Activated CD8-positive, alpha-beta memory T cell treated with anti-CD3 and anti-CD28 coated beads, Interleukin-2, amount 10 ng/mL, durations not matched to agents 7 days and 5 days (primary cell): ENCODE measurements around the gene LHPP. TPM values are rescaled to one million over a fixed set of nuclear protein-coding genes. Genes with fewer than 3 reads are reported as not detected.

ENCODE experiments used
- ATAC-seq: fragments of 150-1000 bp; cut with Tn5 transposase; one replicate; pipeline ENCODE4 v1.10.0; 2021; ENCODE audit warnings: moderate library complexity
- CTCF ChIA-PET: fragments of 350-600 bp; sonication (Branson Sonifier 250); formaldehyde crosslinking; loops from one replicate; lab custom pipeline; 2021; ENCODE audit warnings: antibody characterized with exemption; lab: Charles Lee
- DNase-seq: peaks from one replicate; pipeline ENCODE4 v3.0.0-alpha.2; 2020
- H3K27ac Mint-ChIP-seq: one replicate; pipeline ENCODE4 v1.8.0; 2021; ENCODE audit warnings: mild to moderate bottlenecking, mixed read lengths
- H3K27me3 Mint-ChIP-seq: one replicate; pipeline ENCODE4 v1.8.0; 2021; ENCODE audit warnings: mixed read lengths
- H3K36me3 Mint-ChIP-seq: one replicate; pipeline ENCODE4 v1.8.0; 2021; ENCODE audit warnings: mild to moderate bottlenecking, mixed read lengths
- H3K4me1 Mint-ChIP-seq: one replicate; pipeline ENCODE4 v1.8.0; 2021; ENCODE audit warnings: mixed read lengths
- H3K4me3 Mint-ChIP-seq: one replicate; pipeline ENCODE4 v1.8.0; 2021; ENCODE audit warnings: mild to moderate bottlenecking, moderate library complexity, mixed read lengths
- H3K9me3 Mint-ChIP-seq: one replicate; pipeline ENCODE4 v1.8.0; 2022; ENCODE audit warnings: low read depth, mixed read lengths
- total RNA-seq, 2 experiments: library from RNA; stranded (reverse); gene quantifications; one replicate each; pipeline ENCODE4 v1.2.3, GENCODE V29; 2021

The LHPP gene
- total RNA-seq, 2 experiments from 2014 or later = 10.6 to 16.7 TPM

DNA sequence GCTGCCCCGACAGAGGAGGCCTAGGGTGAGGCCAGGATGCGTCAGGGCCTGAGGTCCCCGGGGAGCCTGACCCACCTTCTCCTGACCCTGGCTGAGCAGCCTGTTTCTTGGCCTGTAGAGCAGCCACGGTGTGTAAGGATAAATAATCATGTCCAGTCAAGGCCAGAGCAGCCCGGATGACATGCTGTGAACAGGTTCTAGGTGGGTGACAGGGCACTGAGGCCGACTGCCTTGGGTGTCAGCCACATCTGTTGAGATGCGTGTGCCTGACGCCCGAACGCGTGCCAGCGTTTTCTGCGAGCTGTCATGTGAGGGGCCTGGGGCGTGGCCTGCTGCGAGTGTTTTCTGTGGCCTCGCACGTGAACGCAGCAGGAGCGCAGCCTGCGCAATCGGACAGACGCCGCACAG lies 164.2 kb downstream of the LHPP start:
- H3K36me3 Mint-ChIP-seq = peaks cover 3% of the 10 kb centered on the region
- DNase-seq = no peak

DNA sequence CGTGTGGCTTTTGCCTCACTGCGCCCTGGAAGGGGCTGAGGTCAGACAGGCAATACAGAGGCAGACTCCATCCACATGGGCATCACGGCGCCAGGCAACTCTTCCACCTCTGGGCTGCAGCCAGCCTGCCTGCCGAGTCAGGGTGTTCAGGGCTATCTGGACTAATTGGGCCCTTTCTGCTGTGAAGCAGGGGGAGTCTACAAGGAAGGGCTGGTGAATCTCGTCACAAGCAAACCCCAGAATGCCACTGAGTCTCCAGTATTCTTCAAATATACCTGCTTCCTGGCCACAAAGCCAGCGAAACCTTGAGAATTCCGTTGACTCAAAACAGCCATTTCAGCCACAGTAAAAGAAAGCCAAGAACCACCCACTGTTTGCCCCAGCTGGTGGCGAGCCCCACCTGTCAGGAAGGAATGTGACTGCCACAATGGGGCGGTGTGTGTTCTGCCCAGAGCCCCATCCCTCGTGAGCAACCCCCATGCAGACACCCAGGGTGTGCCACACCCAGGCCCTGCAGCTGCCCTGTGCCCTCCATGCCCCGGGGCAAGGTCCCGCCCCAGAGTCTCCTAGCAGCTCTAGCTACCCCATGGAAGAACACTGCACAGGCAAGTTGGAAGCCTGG lies 165.2 kb downstream of the LHPP start:
- ATAC-seq (peak; percentile 67), DNase-seq (peak; percentile 71)
- H3K27ac Mint-ChIP-seq = peak overlapping the region; percentile 72
- H3K4me3 Mint-ChIP-seq = no peak overlapping the region
- H3K4me1 Mint-ChIP-seq = peaks cover 35% of the 10 kb centered on the region
- peaks cover 3% of the 10 kb centered on the region for H3K36me3 Mint-ChIP-seq
- no peaks in the 10 kb centered on the region for H3K27me3 Mint-ChIP-seq
- H3K9me3 Mint-ChIP-seq = no peaks in the 10 kb centered on the region
- CTCF ChIA-PET = interaction anchor here (0.9 to 3.2 kb wide), 9 partner anchors 10 to 115 kb away, joined by 3 to 20 read pairs (median 4); no protein-coding TSS in a partner anchor

More for the DNA sequence above, 164.2 kb downstream of the LHPP start:
- H3K27ac Mint-ChIP-seq = no peak overlapping the region
- no peaks in the 10 kb centered on the region for H3K27me3 Mint-ChIP-seq
- H3K9me3 Mint-ChIP-seq = no peaks in the 10 kb centered on the region
- H3K4me3 Mint-ChIP-seq = no peak overlapping the region
- no peak for ATAC-seq
- CTCF ChIA-PET = interaction anchor here (0.7 to 3.2 kb wide), 4 partner anchors 11 to 116 kb away, joined by 3 to 20 read pairs (median 3); no protein-coding TSS in a partner anchor
- H3K4me1 Mint-ChIP-seq = peaks cover 32% of the 10 kb centered on the region

DNA sequence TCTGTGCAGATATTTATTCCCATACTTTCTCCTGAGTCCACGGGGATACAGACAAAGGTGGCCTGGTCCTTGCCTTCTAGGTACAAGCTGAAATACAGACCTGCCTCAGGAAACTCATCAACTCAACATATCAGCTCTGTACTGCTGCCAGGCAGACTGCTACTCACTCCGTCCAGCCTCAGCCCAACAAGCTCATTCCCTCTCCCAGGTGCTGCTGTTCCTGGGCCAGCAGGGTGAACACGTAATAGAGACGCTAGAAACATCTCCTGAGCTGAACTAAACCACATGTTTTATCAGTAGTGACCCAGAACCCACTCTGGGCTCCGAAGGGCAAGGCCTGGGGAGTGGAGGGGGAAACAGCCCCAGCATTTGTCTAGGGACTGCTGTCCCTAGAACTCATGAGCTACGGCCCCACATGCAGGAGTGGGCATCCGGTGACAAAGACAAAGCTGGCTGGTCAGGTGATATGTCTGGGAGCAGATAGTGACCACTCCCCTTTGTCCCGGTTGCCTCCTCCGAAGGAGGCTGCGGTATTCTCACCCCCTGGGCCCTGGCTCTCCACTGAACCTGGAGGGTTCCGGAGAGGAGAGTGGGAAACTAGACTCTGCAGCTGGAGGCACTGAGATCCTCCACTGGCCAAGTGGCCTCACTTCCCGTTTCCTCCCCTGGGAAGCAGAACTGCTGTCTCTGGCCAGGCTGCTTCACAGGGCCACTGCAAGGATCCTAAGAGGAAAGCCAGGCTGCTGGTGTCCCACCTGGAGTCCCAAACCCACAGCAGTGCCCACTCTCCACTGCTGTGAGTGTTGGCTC lies 166.4 kb downstream of the LHPP start:
- CTCF ChIA-PET = interaction anchor here (0.9 to 3.2 kb wide), 8 partner anchors 9 to 113 kb away, joined by 3 to 20 read pairs (median 4); no protein-coding TSS in a partner anchor

DNA sequence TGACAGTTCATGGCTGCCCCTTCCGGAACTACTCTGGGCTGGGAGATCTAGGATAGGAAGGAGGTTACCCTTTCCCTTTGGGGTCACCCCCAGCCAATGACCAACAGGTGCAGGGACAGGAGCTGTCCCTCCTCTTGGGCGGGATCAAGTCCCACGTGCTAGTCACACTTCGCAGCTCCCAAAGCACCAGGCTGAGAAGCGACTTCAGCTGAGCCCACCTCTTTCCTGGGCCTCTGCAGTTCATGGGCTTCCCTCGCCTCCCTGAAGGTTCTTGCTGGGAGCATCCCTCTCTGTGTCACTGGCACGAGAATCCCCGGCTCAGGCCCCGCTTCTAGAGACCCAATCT lies 167.0 kb downstream of the LHPP start:
- H3K9me3 Mint-ChIP-seq = no peaks in the 10 kb centered on the region
- peaks cover 6% of the 10 kb centered on the region for H3K36me3 Mint-ChIP-seq
- H3K27ac Mint-ChIP-seq = no peak overlapping the region
- H3K27me3 Mint-ChIP-seq = no peaks in the 10 kb centered on the region
- CTCF ChIA-PET = interaction anchor here (1.1 to 3.2 kb wide), 3 partner anchors 18 to 113 kb away, joined by 3 to 20 read pairs (median 10); no protein-coding TSS in a partner anchor
- ATAC-seq (no peak), DNase-seq (no peak)
- peaks cover 43% of the 10 kb centered on the region for H3K4me1 Mint-ChIP-seq
- no peak overlapping the region for H3K4me3 Mint-ChIP-seq

More for the DNA sequence above, 166.4 kb downstream of the LHPP start:
- H3K36me3 Mint-ChIP-seq = peaks cover 3% of the 10 kb centered on the region
- H3K9me3 Mint-ChIP-seq = no peaks in the 10 kb centered on the region
- no peaks in the 10 kb centered on the region for H3K27me3 Mint-ChIP-seq
- DNase-seq (no peak), ATAC-seq (no peak)
- H3K27ac Mint-ChIP-seq = peak overlapping the region; percentile 26
- H3K4me3 Mint-ChIP-seq = no peak overlapping the region
- peaks cover 40% of the 10 kb centered on the region for H3K4me1 Mint-ChIP-seq

DNA sequence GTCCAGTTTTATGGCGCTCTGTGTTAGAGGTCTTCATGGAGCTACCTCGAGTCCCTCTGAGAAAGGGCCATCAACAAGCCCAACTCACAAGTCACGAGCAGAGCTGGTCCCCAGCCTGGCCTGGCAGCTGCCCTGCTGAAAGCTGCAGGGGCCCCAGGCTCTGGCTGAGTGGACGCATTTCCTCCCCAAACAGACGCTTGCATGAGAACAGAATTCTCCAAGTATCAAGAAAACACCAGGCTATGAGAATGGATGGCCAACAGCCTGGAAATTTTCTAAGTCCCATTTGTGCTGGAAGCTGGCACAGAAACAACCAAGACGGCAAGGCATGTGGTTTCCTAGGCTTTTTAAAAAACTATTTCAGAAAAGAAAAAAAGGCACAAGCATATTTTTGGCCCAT lies 167.8 kb downstream of the LHPP start:
- H3K4me3 Mint-ChIP-seq = no peak overlapping the region
- H3K36me3 Mint-ChIP-seq = peaks cover 13% of the 10 kb centered on the region
- no peak overlapping the region for H3K27ac Mint-ChIP-seq
- CTCF ChIA-PET = interaction anchor here (1.1 kb wide), 1 partner anchor 22 kb away, joined by 3 read pairs; no protein-coding TSS in a partner anchor
- DNase-seq (no peak), ATAC-seq (no peak)
- H3K9me3 Mint-ChIP-seq = no peaks in the 10 kb centered on the region
- H3K27me3 Mint-ChIP-seq = no peaks in the 10 kb centered on the region
- H3K4me1 Mint-ChIP-seq = peaks cover 41% of the 10 kb centered on the region

DNA sequence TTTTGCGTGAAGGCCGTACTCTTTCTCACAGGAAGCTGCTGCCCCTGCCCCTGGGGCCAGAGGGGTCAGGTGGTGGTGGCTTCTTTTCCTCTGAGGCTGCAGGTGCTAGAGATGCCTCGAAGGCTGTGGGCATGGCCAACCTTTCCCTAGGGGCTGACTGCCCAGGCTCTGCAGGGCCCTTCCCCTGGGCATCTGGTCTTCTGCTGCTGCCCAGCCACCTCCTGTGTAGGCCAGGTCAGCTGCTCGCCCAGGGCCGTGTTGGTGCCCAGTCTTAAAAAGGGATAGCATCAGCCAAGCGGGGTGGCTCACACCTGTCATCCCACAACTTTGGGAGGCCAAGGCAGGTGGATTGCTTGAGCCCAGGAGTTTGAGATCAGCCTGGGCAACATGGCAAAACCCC lies 168.2 kb downstream of the LHPP start:
- DNase-seq (no peak), ATAC-seq (no peak)
- no peaks in the 10 kb centered on the region for H3K9me3 Mint-ChIP-seq
- peaks cover 17% of the 10 kb centered on the region for H3K36me3 Mint-ChIP-seq
- CTCF ChIA-PET = interaction anchor here (1.1 kb wide), 1 partner anchor 21 kb away, joined by 3 read pairs; no protein-coding TSS in a partner anchor
- H3K4me3 Mint-ChIP-seq = no peak overlapping the region
- H3K27me3 Mint-ChIP-seq = no peaks in the 10 kb centered on the region
- no peak overlapping the region for H3K27ac Mint-ChIP-seq
- H3K4me1 Mint-ChIP-seq = peaks cover 41% of the 10 kb centered on the region

DNA sequence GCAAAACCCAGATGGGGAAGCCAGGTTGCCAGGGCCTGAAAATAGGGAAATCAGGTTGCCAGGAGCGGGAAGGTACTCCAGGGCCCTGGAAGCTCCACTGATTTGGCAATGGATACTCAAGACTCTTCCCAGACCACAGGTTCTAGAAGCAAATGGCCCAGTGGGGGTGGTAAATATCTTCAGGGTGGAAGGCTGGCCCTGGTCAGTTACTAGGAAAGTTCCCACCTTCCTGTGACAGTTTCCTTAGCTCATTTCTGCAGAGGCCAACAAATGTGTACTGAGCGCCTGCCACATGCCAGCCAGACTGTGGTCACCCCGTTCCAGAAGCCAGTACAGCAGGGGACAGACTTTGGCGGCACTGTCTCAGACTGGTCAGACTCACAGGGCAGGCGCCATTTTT lies 168.9 kb downstream of the LHPP start:
- H3K4me1 Mint-ChIP-seq = peaks cover 38% of the 10 kb centered on the region
- no peak for ATAC-seq
- peaks cover 18% of the 10 kb centered on the region for H3K36me3 Mint-ChIP-seq
- DNase-seq = no peak
- CTCF ChIA-PET = interaction anchor here (5.2 kb wide), 1 partner anchor 111 kb away, joined by 29 read pairs; no protein-coding TSS in a partner anchor
- no peaks in the 10 kb centered on the region for H3K27me3 Mint-ChIP-seq
- H3K4me3 Mint-ChIP-seq = no peak overlapping the region
- no peak overlapping the region for H3K27ac Mint-ChIP-seq
- H3K9me3 Mint-ChIP-seq = no peaks in the 10 kb centered on the region

DNA sequence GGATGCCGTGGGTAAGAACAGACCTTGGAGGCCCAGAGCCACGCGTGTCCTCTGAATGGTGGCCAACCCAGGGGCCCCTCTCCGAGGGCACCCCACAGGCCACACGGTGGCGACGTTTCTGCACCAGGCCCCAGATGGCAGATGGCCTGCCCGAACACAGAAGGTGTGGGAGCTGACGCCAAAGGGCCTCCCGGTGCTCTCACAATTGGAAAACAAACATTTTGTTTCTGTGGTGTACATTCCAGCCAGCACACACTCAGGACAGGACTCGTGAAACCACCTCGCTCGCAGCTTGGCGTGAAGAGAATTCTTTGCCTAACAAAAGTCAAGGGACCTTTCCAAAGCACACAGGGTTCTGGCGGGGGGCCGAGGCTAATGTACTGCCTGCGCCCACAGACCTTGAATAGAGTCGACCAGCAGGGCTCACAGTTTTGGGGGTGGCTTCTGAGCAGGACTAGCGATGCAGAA lies 170.5 kb downstream of the LHPP start:
- ATAC-seq (no peak), DNase-seq (peak; percentile 53)
- Mint-ChIP-seq H3K9me3 (no peaks in the 10 kb centered on the region), H3K27me3 (no peaks in the 10 kb centered on the region), H3K36me3 (peaks cover 24% of the 10 kb centered on the region), H3K27ac (peak overlapping the region; percentile 26), H3K4me3 (no peak overlapping the region), H3K4me1 (peaks cover 40% of the 10 kb centered on the region)
- CTCF ChIA-PET = interaction anchor here (0.6 to 5.2 kb wide), 7 partner anchors 11 to 114 kb away, joined by 3 to 29 read pairs (median 3); no protein-coding TSS in a partner anchor

DNA sequence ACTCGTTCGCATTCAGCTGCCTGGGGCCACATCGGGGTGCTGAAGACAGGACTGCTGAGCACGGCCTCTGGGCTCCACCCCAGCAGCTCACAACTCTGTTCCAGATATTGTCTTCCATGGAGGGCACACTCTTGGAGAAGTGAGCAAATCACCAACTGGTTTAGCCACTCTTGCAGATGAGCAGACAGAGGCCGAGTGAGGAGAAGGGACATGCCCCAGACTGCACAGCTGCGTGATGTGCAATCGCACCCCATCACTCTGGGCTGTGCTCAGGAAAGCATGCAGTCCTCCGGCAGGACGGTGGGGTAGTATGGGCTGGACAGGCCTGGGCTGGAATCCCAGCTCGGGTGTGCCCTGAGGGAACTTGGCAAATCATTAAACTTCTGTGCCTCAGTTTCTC lies 170.9 kb downstream of the LHPP start:
- Mint-ChIP-seq H3K36me3 (peaks cover 27% of the 10 kb centered on the region), H3K4me3 (no peak overlapping the region), H3K9me3 (no peaks in the 10 kb centered on the region)

DNA sequence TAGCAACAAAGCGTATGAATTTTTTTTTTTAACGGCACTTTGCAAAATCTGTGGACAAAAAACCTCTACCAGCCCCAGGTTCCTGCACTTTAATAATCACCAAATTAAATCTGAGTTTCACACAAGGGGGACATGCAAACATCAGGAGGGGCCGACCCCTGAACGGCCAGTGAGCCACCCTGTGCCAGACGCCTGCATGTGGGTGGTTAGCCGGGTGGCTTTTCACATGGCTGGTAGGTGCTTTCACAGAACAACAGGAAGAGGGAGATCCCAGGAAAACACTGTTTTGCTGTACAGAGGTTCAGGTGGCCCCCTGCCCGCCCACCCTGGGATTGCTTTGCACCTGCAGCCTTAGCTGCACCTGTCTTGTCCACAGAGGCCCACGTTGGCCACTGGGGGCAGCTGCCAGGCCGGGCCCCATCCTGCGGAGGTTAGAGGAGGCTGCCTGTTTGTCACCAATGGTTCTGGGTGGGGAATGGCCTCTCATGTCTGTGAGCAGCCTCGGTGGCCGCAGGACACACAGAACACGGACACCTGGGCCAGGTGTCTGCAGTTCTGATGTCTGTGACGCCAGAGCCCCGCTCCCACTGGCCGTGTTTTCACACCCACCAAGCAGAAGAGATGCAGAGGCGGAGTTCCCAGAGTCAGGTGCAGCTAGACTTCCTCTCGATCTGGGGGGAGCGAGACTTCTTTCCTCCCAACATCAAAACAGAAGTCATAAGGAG lies 174.8 kb downstream of the LHPP start:
- CTCF ChIA-PET = interaction anchor here (1.0 to 2.1 kb wide), 5 partner anchors 10 to 83 kb away, joined by 3 to 8 read pairs (median 4); no protein-coding TSS in a partner anchor
- ATAC-seq = peak; percentile 35

More for the DNA sequence above, 170.9 kb downstream of the LHPP start:
- DNase-seq = no peak
- no peak overlapping the region for H3K27ac Mint-ChIP-seq
- peaks cover 40% of the 10 kb centered on the region for H3K4me1 Mint-ChIP-seq
- CTCF ChIA-PET = interaction anchor here (0.6 to 5.2 kb wide), 8 partner anchors 10 to 113 kb away, joined by 3 to 29 read pairs (median 3); no protein-coding TSS in a partner anchor
- ATAC-seq = no peak
- H3K27me3 Mint-ChIP-seq = no peaks in the 10 kb centered on the region

DNA sequence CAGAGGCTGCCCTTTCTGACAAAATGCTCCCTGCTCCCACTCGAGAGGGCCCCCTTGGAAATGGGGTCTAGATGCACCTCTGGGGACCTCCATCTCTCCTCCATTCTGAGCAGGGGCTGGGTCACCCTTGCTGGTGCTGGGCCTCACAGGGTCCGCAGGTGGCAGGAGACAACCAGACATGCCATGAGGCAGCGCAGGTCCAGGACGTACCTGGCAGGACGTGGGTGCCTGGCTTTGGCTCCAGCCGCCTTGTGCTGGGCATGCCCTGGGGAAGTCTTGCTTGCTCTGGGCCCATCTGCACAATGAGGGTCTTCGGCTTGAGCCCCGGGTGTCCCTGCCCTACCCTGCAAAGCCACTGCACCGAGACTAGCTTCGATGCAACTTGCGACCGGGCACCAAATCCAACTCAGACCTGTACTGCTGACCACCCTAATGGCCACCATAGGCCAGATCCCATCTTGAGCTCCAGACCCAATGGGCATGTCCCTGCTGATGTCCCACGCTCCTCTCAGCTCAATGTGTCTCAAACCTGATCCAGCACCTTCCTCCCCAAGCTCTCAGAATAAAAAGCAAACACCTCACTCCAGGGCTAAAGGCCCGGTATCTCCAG lies 175.6 kb downstream of the LHPP start:
- Mint-ChIP-seq H3K9me3 (no peaks in the 10 kb centered on the region), H3K27me3 (no peaks in the 10 kb centered on the region), H3K36me3 (peaks cover 28% of the 10 kb centered on the region), H3K27ac (no peak overlapping the region), H3K4me1 (peaks cover 52% of the 10 kb centered on the region), H3K4me3 (no peak overlapping the region)
- ATAC-seq (no peak), DNase-seq (no peak)
- CTCF ChIA-PET = interaction anchor here (0.9 to 2.1 kb wide), 7 partner anchors 9 to 82 kb away, joined by 3 to 8 read pairs (median 3); no protein-coding TSS in a partner anchor

More for the DNA sequence above, 174.8 kb downstream of the LHPP start:
- Mint-ChIP-seq H3K4me1 (peaks cover 52% of the 10 kb centered on the region), H3K4me3 (no peak overlapping the region), H3K27ac (peak overlapping the region; percentile 46), H3K36me3 (peaks cover 28% of the 10 kb centered on the region), H3K27me3 (no peaks in the 10 kb centered on the region), H3K9me3 (no peaks in the 10 kb centered on the region)
- no peak for DNase-seq

DNA sequence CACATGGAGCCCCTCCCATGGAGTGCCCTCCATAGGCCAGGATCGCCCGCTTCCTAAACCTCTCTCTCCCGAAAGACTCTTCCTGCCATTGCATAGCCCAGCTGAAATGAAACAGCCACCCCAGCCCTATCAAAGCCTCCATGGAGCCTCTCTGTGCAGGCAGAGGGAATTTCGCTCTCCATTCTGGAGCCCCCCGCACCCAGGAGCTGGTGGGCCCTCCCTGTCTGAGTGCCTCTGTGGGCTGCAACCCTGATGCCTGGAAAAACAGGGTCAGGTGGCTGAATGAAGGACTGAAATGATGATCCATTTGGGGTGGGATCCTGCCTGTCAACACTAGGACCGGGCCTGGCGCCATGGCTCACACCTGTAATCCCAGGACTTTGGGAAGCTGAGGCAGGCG lies 176.1 kb downstream of the LHPP start:
- Mint-ChIP-seq H3K27ac (no peak overlapping the region), H3K9me3 (no peaks in the 10 kb centered on the region), H3K36me3 (peaks cover 29% of the 10 kb centered on the region), H3K27me3 (no peaks in the 10 kb centered on the region), H3K4me1 (peaks cover 56% of the 10 kb centered on the region), H3K4me3 (no peak overlapping the region)
- ATAC-seq (no peak), DNase-seq (no peak)
- CTCF ChIA-PET = interaction anchor here (0.9 to 2.1 kb wide), 6 partner anchors 10 to 81 kb away, joined by 3 to 8 read pairs (median 4); no protein-coding TSS in a partner anchor
